HTERT RPE-1 (cell line): ENCODE results near the gene GPC5.
"Not testable (repeated sequence)": the region's sequence is repeated elsewhere in the genome, so short reads cannot be mapped to it uniquely, and the experiment has no call there.

Experiments used
- in situ Hi-C: fragments of 300-500 bp; cut with MboI; formaldehyde crosslinking; loops from 4 replicates; pipeline ENCODE4 v1.14.3; 2020; ENCODE audit warnings: low sequenced_read_pairs

Gene GPC5

GRCh38 chr13:92491839-92492238, 1093.4 kb downstream of the GPC5 start:
- in situ Hi-C loops: no loop called here

GRCh38 chr13:92494915-92495314, 1096.5 kb downstream of the GPC5 start:
- in situ Hi-C loops: no loop called here

DNA sequence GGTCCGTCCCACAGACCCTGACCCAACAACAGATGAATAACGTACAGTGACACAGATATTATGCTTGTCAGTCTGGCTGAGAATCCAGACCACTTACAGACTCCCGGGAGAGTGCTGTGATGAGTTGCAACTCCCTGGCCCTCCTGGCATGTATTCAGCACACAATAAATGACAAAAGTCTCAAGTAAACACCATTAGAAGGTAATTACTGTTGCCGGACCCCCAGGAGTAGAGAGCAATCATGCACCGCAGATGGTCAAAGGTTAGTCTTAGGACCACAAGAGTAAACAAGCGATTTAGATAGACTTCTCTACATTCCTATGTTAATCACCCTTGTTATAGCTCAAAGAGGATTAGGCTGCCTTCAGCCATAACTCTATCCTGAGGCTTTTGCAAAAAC, 1101.8 kb downstream of the GPC5 start:
- in situ Hi-C loops: no loop called here

GRCh38 chr13:92510416-92510815, 1112.0 kb downstream of the GPC5 start:
- in situ Hi-C loops: no loop called here

DNA sequence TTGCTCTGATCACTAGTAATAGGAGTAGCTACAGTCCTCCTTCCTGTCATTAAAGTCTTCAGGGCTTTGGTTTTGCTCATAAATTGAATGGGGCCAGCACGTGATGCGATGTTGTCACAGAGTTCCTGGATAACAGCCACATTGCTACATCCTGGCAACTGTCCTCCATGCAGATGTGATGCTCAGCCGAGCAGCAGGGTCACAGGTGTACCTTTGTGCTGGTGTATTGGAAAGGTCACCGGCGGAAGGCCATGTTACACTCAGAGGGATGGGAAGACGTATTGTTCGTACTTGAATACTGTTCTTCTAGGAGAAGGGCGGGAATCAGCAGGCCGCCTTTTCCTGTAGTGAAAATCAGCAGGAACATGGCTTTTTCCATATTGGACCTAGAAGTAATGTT, 1114.4 kb downstream of the GPC5 start:
- in situ Hi-C loops: no loop called here

DNA sequence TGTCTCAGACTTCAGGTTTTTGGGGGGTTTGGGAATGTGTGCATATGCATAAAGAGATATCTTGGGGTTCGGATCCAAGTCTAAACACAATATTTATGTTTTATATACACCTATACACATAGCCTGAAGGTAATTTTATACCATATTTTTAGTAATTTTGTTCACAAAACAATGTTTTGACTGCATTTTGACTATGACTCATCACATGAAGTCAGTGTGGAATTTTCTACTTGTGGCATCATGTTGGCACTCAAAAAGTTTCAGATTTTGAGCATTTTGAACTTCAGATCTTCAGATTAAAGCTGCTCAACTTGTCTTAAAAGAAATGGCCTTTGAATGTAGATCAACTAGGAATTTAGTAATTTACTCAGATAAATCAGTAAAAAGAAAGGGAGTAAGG, 1115.3 kb downstream of the GPC5 start:
- in situ Hi-C loops: no loop called here

DNA sequence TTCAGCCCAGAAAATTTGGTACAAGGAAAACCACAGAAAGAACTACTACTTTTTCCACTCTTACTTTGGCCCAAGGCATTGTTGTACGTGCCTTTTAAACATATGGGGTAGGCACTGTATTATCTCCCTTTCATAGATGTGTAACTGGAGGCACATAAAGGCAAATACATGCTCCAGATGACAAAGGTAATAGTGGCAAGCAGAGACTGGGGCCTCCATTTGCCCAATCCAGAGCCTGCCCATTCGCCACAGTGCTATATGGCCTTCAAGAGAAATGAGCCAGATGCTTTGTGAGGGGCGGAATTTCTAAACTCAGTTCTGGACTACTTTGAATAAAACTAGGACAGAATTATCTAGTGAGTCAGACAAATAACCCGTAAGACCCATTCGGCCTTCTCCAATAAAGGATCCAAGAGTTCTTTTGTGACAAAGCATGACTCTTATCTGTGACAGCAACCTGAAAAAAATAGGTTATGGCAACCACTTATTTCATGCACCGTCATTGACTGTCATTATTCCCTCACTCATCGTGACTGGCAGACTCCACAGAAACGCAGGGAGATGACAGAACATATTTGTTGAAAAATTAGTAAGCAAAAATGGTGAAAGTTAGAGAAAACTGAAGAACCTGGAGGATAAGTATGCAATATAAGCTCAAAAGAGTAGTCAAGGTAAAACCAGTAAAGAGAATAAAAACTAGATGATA, 1116.2 kb downstream of the GPC5 start:
- in situ Hi-C loops: no loop called here

DNA sequence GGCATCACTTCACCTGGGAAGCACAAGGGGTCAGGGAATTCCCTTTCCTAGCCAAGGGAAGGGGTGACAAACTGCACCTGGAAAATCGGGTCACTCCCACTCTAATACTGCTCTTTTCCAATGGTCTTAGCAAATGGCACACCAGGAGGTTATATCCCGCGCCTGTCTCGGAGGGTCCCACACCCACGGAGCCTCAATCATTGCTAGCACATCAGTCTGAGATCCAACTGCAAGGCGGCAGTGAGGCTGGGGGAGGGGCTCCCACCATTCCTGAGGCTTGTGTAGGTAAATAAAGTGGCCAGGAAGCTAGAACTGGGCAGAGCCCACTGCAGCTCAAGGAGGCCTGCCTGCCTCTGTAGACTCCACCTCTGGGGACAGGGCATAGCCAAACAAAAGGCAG, 1118.5 kb downstream of the GPC5 start:
- in situ Hi-C loops: not testable (repeated sequence)

DNA sequence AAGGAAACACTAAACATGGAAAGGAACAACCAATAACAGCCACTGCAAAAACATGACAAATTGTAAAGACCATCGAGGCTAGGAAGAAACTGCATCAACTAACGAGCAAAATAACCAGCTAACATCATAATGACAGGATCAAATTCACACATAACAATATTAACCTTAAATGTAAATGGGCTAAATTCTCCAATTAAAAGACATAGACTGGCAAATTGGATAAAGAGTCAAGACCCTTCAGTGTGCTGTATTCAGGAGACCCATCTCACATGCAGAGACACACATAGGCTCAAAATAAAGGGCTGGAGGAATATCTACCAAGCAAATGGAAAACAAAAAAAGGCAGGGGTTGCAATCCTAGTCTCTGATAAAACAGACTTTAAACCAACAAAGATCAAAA, 1120.2 kb downstream of the GPC5 start:
- in situ Hi-C loops: not testable (repeated sequence)

GRCh38 chr13:92530364-92530763, 1131.9 kb downstream of the GPC5 start:
- in situ Hi-C loops: no loop called here

DNA sequence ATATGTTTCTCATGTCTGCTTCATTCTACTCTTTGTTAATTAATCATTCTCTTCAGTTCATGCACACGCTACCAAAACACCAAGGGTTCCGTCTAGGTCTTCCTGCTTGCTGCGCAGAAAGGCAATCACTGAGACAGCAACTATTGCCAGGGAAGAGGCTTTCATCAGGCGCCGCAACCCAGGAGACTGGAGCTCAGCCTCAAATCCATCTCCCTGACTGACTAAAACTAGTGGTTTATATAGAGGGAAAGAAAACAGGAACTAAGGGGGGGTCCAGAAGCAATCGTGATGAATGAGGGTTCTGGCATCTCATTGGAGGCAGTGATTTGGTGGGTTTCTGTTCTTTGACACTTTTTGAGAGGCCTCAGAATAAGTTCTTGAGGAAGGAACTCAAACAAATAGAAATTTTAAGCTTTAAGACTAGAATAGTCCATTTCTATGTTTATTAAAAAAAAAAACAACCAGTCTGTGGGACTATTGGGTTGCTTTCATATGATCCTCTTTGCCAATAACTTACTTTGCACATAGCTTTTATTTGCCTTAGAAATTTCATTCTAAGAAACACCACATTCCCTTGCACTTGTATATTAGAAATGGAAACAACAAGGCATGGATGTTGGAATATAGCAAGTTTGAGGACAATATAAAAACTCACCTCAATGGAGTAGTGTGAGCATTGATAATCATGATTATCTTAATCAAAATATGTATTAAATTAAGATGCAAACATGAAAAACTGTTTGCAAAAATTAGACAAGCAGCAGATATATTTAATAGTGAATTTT, 1137.0 kb downstream of the GPC5 start:
- in situ Hi-C loops: no loop called here

GRCh38 chr13:92537471-92537870, 1139.0 kb downstream of the GPC5 start:
- in situ Hi-C loops: no loop called here

GRCh38 chr13:92538164-92538563, 1139.7 kb downstream of the GPC5 start:
- in situ Hi-C loops: no loop called here

GRCh38 chr13:92539148-92539547, 1140.7 kb downstream of the GPC5 start:
- in situ Hi-C loops: not testable (repeated sequence)

DNA sequence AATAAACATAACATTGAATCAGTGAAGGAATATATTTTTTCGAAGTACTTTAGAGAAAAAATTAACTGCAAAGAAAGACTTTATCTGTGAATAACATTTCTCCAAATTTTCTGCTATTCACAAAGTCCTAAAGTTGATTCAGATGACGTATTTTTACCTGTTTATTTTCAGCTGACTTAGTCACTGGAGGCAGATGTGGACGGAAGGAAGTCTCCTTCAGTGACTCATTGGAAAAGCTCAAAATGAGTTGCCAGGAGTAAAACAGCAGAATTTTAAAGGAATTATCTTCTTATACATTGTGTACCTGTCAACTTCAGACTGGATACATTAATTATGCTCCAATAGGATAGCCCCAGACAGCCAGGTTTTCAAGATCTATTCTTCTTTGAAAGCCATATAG, 1148.8 kb downstream of the GPC5 start:
- in situ Hi-C loops: no loop called here

- in situ Hi-C loops: no loop called here
Measured at GRCh38 chr13:92549276-92549675, 1150.9 kb downstream of the GPC5 start.

GRCh38 chr13:92553470-92554114, 1155.2 kb downstream of the GPC5 start:
- in situ Hi-C loops: no loop called here

GRCh38 chr13:92560883-92561282, 1162.5 kb downstream of the GPC5 start:
- in situ Hi-C loops: no loop called here

GRCh38 chr13:92564942-92565341, 1166.5 kb downstream of the GPC5 start:
- in situ Hi-C loops: no loop called here

DNA sequence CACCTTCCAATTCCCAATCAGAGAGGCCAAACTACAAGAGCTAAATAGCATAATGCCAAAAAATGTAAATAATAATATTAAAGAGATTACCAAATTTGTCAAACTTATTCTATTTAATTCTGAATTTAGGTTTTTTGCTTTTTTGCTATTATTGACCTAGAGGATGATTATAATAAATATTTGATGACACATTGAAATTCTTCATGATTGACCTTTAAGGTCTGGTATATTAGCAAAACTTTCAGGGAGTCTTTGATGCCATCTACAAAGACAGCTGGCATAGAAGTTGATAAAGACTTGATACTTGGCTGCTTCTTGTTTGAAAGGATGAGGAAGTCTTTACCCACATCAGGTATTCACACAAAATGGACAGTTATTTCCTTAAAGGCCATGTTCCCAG, 1168.3 kb downstream of the GPC5 start:
- in situ Hi-C loops: no loop called here

DNA sequence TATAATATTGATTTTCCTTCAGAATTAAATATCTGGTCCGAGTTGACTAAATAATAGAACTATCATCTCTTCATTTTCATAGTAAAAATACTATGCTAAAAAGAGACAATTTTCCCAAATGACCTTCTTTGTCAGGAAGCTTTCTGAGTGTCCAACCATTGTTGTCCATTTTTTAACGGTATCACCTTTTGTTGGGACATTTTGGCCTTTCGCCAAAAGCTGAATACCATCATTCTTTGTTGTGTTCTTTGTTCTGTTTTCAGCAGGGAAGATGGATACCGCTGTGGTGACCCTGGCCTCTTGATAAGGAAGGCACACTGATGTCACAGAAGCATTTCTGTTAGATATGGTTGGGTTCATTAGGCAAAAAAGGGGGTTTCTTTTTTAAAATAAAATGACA, 1173.8 kb downstream of the GPC5 start:
- in situ Hi-C loops: no loop called here

- in situ Hi-C loops: no loop called here
Measured at GRCh38 chr13:92573467-92574057, 1175.1 kb downstream of the GPC5 start.
